ENCODE results near the gene ZNF287. TPM values are rescaled to one million over a fixed set of nuclear protein-coding genes. Genes with fewer than 3 reads are reported as not detected.

Gene ZNF287
- 1 to 10 TPM; 1.9 to 6.8 (median 2.3) TPM for total RNA-seq

GRCh38 chr17:16568541-16569357, at the start of gene ZNF287:
Gene ZNF287, minus strand, starts transcription at chr17:16569204. Its CDS starts 1,473 bp downstream, at chr17:16567731.
- ATAC-seq (ENCODE audit: low FRiP score), result peak; percentile 97
- no peak for TF ChIP-seq CTCF (IDR thresholded peaks at IDR 0.05)
- DNase-seq (ENCODE audit: low spot score), result peak; percentile 79

GRCh38 chr17:16617481-16618060, 48.6 kb upstream of the ZNF287 start:
- no peak for ATAC-seq (ENCODE audit: low FRiP score)
- TF ChIP-seq CTCF (IDR thresholded peaks at IDR 0.05), result no peak
- DNase-seq (ENCODE audit: low spot score), result no peak

- DNase-seq (ENCODE audit: low spot score), result no peak
- TF ChIP-seq CTCF (IDR thresholded peaks at IDR 0.05), result no peak
- no peak for ATAC-seq (ENCODE audit: low FRiP score)
Observed at GRCh38 chr17:16599537-16599936, 30.5 kb upstream of the ZNF287 start.

GRCh38 chr17:16593356-16594102, 24.5 kb upstream of the ZNF287 start:
- ATAC-seq (ENCODE audit: low FRiP score), result no peak
- DNase-seq (ENCODE audit: low spot score), result no peak
- TF ChIP-seq CTCF (IDR thresholded peaks at IDR 0.05), result no peak

GRCh38 chr17:16589097-16589969, 20.3 kb upstream of the ZNF287 start:
- DNase-seq (ENCODE audit: low spot score) (peak; percentile 78), ATAC-seq (ENCODE audit: low FRiP score) (peak; percentile 94)

More at GRCh38 chr17:16589097-16589969, 20.3 kb upstream of the ZNF287 start:
- TF ChIP-seq CTCF (IDR thresholded peaks at IDR 0.05), result peak in 2 of 3 donors; percentile 59 to 65

All from omental fat pad (tissue), 4 donors.